HG03095 (cell line): Measurements from ENCODE around the gene ATG13.
"Not testable (repeated sequence)": the region's sequence is repeated elsewhere in the genome, so short reads cannot be mapped to it uniquely, and the experiment has no call there.

ENCODE experiments used
- ATAC-seq: cut with Tn5 transposase; IDR thresholded peaks from one replicate; pipeline ENCODE4 v1.9.1; 2021; ENCODE audit warnings: moderate library complexity; ENCODE audit not compliant: unreplicated experiment

ATG13 gene

DNA sequence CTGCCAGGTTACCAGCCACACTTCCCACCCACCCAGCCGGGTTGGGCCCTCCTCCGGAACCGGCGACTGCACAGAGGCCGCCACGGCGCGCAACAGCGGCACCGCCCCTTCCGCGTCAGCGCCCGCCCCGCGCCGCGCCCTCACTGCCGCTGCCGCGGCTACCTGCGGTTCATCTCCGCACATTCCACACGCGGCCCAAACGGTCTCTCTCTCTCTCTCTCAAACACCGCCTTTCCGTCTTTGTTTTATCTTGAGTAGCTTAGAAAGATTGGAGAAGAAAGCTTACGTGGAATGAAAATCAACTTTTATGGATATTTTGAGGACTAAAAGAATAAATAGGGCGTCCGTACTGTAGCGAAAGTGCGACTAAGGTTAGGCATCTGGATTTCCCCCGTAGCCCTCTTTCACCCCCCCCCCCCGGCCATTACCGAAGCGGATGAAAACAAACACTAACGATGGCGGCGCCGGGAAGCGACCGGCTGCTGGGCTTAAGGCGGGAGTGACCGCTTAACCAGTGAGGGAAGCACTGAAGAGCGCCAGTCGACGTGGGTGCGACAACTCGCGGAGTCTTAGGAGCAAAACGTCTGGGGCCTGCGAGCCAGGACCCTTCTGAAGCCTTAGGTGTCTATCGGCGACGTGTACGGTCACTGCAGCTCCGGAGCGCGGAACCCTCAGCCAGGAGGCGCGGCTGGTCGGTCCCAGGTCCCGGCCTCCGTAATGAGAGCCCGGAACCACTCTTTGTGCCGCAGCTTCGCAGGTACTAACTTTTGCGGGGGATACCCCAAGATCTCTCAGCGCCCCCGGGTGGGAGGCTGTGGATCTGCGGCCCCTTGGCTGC lies at the start of gene ATG13, which contains the start of gene HARBI1:
ATG13 (plus strand) TSS at position 420 of the 838 bp plus-strand sequence. CDS start 26,739 bp downstream, outside the sequence.
HARBI1 (minus strand) TSS at position 94 of the 838 bp plus-strand sequence. CDS start 990 bp downstream, outside the sequence.
- ATAC-seq: peak; percentile 95

DNA sequence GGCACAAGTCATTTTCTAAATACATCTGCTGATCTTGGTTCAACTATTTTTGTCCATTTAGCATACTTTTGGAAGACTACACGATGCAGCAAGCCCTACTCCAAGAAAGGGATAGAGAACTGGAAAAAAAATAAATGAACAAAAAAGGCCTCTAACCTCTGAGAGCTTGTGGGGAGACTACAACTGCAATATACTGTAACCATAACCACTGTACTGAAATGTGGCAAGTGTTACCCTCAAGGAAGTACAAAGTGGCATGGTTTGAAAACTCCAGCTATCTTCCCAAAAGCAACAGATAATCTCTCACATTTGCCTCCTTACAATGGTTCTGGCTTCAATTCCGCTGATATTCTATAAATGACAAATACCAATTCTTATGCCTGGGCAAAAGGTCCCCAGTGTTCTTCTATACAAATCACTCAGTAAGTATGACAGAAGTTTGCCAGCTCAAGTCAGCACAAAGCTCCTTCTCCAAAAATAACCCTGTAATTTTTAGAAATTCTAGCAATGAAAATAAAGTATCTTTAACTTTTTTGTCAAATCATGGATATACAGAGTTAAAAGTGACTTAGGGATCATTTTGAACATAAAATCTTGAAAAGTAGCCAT lies 46.5 kb upstream of the ATG13 start:
- ATAC-seq: no peak

DNA sequence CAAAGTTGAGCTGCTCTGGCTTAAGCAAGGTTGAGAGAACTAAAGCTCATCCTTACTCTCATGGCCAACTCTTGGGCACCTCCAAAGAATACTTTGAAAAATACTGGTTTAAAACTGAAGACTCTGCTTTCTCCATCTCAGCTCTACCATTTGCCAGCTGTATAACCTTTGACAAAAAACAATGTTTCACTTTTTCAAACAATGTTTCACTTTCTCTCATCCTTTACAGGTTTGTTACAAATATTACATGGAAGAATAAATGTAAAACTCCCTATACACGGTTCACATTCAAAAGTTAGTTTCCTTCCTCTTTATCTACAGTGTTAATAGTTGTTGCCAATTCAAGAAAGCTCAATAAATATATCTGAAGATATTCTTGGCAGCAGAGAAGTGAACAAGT lies 42.7 kb upstream of the ATG13 start:
- ATAC-seq: no peak

DNA sequence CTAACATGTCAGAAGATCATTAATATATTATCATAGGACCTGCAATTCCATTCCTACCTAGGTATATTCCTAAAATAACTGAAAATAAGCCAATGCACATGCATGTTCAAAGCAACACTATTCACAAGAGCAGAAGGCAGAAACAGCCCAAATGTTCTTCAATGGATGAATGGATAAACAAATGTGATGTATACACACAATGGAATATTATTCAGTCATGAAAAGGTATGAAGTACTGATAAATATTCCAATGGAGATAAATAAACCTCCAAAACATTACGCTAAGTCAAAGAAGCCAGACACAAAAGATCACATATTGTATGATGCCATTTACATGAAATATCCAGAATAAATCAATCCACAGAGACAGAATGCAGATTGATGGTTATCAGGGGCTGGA lies 40.3 kb upstream of the ATG13 start:
- no peak for ATAC-seq

DNA sequence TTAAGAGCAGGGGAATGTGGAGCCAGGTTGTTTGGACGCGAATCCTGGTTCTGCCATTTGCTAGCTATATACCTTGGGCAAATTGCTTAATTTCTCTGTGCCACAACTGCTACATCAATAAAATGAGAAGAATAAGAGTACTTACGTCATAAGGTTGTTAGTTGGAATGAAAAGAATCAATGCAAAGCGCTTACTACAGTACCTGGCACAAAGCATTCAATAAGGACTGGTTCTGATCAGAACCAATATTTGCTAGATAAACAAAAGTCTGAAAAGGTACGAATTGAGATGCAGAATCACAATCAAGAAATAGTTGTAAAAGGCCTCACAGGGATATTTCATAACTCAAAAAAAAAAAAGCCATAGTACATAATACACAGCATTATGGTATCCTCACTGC lies 34.8 kb upstream of the ATG13 start:
- ATAC-seq: no peak

DNA sequence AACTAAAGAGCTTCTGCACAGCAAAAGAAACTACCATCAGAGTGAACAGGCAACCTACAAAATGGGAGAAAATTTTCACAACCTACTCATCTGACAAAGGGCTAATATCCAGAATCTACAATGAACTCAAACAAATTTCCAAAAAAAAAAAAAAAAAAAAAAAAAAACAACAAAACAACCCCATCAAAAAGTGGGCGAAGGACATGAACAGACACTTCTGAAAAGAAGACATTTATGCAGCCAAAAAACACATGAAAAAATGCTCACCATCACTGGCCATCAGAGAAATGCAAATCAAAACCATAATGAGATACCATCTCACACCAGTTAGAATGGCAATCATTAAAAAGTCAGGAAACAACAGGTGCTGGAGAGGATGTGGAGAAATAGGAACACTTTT lies 33.8 kb upstream of the ATG13 start:
- not testable (repeated sequence) for ATAC-seq

DNA sequence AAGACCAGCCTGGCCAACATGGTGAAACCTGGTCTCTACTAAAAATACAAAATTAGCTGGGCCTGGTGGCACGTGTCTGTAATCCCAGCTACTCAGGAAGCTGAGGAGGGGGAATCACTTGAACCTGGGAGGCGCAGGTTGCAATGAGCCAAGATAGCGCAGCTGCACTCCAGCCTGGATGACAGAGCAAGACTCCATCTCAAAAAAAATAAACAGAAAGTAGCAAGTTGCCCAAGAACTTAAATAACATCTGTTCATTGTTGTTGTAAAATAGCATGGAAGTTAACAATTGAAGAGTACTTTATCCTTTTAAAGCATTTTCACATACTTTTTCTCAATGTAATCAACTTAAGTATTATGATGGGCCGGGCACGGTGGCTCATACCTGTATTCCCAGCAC lies 29.2 kb upstream of the ATG13 start:
- no peak for ATAC-seq

DNA sequence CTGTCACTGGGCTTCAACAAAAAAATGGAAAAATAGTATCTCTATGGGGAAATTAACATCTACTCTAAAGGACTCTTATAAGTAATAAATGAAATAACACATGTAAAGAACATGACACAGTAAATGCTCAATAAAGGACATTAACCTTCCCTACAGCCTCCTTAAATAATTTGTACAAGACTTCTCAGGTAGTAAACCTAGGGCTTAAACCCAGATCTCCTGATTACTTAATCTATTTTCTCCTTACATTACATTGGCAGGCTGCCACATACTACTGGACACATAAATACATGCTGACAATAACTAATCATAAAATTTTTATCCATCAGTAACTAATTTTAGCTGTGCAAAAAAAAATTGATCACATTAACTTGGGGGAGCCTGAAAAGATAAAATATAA lies 28.4 kb upstream of the ATG13 start:
- no peak for ATAC-seq

DNA sequence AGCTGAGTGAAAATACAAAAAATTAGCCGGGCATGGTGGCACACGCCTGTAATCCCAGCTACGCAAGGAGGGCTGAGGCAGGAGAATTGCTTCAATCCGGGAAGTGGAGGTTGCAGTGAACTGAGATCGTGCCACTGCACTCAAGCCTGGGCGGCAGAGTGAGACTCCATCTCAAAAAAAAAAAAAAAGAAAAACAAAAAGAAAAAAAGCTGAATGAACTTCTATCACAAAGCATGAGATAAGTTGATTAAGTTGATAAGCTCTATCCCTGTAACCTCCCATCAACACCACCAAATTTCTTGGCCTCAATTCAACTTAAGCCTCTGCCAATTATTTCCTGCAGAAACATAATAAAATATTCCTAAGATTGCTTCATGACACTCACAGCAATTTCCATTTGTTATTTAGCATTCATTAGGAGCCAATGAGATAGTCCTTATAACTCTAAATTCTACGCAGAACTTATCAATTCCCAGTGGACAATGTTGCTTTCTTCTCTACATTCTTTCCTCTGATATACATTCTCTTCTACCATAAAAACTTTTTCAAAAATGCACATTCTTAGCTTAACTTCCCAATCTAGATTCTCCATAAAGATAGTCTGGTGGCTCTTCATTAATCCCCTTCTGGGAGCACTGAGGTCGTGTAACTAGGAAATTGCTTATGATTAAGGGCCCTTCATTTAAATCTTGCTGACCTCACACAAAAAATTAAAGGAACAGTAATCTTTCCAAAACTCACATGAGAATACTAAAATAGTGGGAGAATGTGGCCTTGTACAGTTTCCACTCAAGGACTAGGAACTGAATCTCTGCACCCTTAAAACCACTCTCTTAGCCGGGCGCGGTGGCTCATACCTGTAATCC lies 26.4 kb upstream of the ATG13 start:
- no peak for ATAC-seq

DNA sequence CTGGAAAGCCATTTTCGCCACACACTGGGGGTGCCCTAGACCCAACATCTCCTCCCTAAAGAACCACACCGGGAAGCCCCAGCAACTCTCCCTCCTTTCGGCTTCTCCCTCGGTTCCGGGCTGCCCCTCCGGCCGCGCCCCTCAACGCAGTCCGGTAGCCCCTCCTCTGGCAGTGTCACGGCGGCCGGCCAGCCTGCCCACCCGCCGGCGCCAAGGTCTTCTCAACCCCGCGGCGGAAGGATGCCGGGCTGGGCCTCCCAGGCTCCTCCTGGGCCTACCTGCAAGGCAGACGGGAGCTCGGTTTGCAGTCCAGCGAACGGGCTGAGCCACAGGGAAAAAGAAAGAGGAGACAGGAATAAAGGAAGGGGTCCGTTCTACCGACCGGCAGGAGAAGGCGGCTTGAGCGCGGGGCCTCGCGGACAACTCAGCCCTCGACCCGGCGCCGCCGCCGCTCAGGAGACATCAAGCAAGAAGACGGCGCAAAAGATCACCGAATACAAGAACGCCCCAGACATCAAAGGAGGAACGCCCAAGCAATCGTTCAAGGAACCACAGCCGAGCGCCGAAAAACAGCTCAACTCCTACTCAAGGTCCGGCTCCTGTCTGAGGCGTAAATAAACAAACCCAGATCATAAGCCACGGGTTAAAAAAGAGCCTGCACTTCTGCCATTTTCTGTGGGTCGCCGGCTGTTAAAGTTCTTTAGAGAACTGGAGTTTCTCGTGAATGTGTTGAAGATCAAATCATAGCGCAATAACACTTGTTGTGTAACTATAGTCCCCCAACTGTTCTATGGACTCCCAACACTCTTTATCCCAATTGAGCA lies 23.6 kb upstream of the ATG13 start, which contains the start of gene AMBRA1:
AMBRA1 (minus strand) TSS at position 474 of the 824 bp plus-strand sequence. CDS start 45,643 bp downstream, outside the sequence.
- ATAC-seq: peak; percentile 75

DNA sequence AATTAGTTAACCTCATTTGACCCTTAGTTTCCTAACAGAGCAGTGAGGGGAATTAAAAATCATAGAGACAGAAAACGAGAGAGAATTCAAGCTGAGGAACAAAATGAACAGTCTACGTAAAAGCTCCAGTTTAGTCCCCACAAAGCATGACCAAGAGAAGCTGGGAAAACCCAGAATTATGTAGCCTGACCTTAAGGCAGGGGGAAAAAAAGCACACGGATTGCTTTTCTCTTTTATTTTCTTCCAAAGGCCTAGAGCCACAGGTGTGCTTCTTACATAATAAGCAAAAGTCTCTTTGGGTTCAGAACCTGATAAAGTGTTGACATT lies 23.0 kb upstream of the ATG13 start:
- no peak for ATAC-seq

DNA sequence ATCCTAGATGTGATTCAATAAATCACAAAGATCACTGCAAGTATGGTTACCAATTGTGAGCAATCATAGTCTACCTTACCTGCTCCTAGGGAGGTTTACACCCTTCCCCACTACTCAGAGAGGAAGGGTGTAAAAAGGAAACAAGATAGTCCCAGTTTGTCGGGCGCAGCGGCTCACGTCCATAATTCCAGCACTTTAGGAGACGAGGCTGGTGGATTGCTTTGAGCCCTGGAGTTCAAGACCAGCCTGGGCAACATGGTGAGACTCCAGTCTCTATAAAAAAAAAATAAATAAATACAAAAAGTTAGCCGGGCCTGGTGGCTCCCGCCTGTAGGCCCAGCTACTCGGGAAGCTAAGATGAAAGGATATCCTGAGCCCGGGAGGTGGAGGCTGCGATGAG lies 22.6 kb upstream of the ATG13 start:
- ATAC-seq: no peak

DNA sequence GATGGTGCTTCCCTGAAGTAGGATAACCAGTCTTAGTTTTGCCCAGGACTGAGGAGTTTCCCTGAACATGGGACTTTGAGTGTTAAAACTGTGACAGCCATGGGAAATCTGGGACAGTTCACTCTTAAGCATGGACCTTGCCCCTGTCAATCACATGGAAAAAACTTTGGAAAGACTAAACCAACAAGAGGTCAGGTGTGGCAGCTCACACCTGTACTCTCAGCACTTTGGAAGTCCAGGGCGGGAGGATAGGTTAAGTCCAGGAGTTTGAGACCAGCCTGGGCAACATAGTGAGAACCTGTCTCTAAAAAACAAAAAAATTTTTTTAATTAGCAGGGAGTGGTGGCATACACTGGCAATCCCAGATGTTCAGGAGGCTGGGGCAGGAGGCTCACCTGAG lies 20.2 kb upstream of the ATG13 start:
- no peak for ATAC-seq

DNA sequence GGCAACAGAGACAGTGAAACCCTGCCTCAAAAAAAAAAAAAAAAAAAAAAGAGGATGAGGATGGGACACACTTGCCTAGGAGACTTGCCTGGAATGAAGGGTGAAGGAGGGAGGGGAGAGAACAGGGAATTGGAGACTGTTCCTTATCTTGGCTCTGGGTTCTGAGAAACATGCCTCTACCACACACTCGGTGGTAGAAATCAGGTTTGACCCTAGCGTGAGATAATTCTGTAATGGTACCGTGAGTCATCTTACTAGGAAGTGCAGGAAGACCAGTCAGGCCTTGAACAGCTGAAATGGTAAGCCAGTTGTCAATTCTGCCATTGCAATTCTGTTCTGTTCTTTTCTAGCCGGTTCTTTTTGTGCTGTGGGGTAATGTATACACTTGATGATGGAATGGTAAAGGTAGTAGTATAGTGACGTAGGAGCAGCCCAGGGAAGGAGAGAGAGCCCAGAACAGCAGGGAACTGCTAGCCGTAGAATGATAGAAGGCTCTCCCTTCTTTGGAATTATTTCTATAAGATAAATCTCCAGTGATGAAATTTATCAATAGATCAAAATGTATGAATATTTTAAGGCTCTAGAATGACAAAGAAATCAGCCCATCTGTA lies 19.6 kb upstream of the ATG13 start:
- no peak for ATAC-seq

DNA sequence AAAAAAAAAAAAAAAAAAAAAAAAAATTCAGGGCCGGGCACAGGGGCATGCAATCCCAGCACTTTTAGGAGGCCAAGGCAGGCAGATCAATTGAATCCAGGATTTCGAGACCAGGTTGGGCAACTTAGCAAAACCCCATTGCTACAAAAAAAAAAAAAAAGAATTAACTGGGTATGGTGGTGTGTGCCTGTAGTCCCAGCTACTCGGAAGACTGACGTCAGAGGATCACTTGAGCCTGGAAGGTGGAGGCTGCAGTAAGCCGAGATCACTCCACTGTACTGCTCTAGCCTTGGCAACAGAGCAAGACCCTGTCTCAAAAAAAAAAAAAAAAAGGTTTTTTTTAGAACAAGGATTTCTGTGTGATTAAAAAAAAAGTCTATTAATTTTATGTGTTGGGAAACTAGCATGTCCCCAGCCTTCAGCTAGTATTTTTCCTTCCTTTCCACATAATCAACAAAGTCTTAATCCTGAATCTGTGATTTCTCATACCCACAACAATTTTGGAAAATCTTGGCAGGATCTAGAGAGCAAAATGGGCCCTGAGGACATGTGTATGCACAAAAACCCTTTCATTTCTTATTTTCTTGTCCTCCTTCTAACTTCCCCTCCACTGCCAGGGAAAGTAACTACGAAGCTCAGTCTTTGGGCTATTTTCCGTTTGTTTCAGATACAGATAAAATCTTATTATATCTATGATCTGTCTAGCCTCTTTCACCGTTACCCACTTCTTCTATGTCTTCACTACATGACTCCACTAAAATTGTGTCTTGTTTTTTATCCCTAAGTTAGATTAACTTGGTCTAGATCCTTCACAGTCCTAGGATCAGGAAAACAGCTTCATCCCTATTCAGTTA lies 17.8 kb upstream of the ATG13 start:
- no peak for ATAC-seq

DNA sequence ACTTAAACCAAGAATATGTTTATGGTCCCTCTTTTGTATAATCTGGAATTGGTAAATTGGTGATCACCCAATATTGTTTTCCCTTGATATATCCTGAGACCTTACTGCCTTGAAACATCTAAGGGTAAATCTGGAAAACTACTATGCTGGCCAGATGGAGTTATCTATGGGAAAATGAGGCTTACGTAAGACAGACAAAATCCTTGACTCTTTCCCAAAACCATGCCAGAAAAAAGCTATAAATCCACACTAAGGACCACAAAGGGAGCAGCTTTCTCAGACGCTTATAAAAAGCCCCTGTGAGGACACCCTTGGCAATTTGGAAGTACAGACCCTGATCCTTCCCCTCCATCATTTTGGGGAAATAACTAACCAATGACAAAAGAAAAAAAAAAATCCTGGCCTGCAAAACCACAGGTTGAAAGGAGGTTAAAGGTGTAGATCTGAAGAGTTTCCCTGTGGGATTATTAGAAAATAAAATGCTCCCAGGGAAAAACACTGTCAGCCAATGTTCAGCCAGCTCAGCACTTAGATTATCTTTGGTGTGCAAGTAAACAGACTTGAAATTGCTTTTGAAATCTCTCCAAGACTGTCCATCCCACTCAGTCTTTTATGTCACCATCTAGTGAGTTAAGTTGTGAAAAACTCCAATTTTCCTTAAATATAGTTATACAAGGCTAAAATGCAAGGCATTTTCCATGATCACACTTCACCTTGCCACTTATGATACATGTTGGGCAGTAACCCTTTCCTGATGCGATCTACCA lies 17.0 kb upstream of the ATG13 start:
- no peak for ATAC-seq

DNA sequence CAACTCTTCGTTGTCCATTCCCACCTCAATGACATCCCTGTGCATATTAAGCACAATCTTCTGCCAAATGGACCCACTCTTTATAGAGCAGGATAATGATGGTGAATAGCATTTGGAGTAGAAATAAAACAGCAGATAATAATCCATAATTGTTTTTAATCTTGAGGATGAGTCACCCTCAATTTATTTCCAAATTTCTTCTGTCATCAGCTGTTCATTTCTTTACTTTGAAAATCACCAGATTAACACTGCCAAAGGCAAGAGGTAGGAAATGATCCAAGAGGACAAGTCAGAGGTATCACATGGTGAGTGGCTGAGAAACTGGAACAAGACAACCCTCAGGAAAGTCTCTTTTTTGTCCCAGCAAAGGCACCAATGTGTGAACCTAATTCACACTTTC lies 16.2 kb upstream of the ATG13 start:
- ATAC-seq: no peak

DNA sequence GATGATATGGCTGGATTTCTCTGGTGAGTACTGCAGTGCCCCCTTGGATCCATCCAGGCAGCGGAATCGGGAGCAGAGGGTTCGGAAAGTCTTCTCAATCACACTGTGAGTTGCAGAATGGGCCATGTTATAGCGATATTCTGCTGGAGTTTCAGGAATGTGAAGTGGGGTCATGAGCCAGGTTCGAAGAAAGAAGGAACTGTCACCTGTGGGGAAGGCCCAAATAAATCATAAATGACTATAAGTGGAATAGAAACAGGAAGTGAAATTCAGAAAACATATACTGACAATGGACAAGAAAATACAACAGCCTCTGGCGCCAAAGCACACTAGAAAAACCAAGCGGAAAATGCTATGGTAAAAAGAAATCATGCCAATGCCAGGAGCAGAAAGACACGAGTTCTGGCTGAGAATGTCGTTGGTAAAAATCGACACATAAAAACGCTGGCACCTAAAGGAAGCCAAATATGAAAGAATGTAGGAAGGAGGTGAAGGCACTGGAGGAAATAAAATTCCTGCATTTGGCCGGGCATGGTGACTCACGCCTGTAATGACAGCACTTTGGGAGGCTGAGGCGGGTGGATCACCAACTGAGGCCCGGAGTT lies 13.5 kb upstream of the ATG13 start:
- ATAC-seq: no peak
